NT2/D1 (cell line): ENCODE results near the gene PRRX2.
A peak's percentile ranks its signal among the peaks of the same experiment; 100 is the strongest.

ENCODE experiments used
- DNase-seq: peaks from one replicate; pipeline ENCODE4 v3.0.0-alpha.2; 2011; ENCODE audit warnings: low read depth, low spot score
- H3K27me3 ChIP-seq: 2 replicates; pipeline ENCODE4 v1.6.0; 2011; ENCODE audit warnings: mild to moderate bottlenecking; ENCODE audit not compliant: insufficient read length, insufficient read depth
- H3K36me3 ChIP-seq: 2 replicates; pipeline ENCODE4 v1.6.1; 2011; ENCODE audit warnings: mild to moderate bottlenecking, low read length, mixed read lengths; ENCODE audit not compliant: insufficient read depth, insufficient read length
- H3K4me1 ChIP-seq: 2 replicates; pipeline ENCODE4 v1.5.1; 2011; ENCODE audit not compliant: insufficient read depth, insufficient read length
- H3K4me3 ChIP-seq: 2 replicates; pipeline ENCODE4 v1.5.1; 2011; ENCODE audit warnings: low read depth; ENCODE audit not compliant: insufficient read length
- H3K9ac ChIP-seq: 2 replicates; pipeline ENCODE4 v1.6.0; 2011; ENCODE audit warnings: low read depth; ENCODE audit not compliant: insufficient read length
- H3K9me3 ChIP-seq: 2 replicates; pipeline ENCODE4 v1.5.1; 2011; ENCODE audit warnings: mild to moderate bottlenecking, low read length; ENCODE audit not compliant: insufficient read depth
- SUZ12 ChIP-seq: IDR thresholded peaks from 2 replicates; pipeline ENCODE4 v1.6.1; 2011; ENCODE audit not compliant: insufficient read length, insufficient read depth; ENCODE audit errors: extremely low read depth
- YY1 ChIP-seq: IDR thresholded peaks from 2 replicates; pipeline ENCODE4 v1.6.1; 2011; ENCODE audit not compliant: insufficient read length, insufficient read depth
- ZNF274 ChIP-seq: IDR thresholded peaks from 2 replicates; pipeline ENCODE4 v1.6.1; 2011; ENCODE audit warnings: mild to moderate bottlenecking, low read depth, low read length

PRRX2 gene

DNA sequence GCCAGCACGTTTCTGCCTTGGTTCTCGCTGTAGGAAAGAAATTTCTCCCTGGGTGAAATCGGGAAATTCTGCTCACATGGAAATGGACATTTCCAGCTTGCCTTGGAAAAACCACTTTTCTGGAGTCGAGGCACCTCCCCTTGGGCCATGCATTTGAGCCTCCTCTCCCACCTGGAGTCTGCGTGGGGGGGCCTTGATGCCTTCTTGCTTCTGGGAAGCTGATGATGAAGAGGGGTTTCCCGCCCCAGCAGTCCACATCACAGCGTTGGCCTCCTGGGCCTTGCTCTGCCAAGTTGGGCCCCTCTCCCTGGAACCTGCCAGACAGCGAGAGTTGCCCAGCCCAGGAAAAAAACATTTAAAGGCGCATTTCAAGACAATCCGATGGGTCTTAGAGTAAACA is 21.7 kb upstream of the PRRX2 start:
- Histone ChIP-seq H3K4me3 (no peak overlapping the region), H3K36me3 (peaks cover 23% of the 10 kb centered on the region), H3K27me3 (no peaks in the 10 kb centered on the region), H3K9me3 (peaks cover 5% of the 10 kb centered on the region; the same call in 1 of the 2 replicates), H3K4me1 (peaks cover 21% of the 10 kb centered on the region), H3K9ac (no peak overlapping the region)
- DNase-seq: no peak
- TF ChIP-seq YY1 (no peak), ZNF274 (no peak), SUZ12 (no peak)

DNA sequence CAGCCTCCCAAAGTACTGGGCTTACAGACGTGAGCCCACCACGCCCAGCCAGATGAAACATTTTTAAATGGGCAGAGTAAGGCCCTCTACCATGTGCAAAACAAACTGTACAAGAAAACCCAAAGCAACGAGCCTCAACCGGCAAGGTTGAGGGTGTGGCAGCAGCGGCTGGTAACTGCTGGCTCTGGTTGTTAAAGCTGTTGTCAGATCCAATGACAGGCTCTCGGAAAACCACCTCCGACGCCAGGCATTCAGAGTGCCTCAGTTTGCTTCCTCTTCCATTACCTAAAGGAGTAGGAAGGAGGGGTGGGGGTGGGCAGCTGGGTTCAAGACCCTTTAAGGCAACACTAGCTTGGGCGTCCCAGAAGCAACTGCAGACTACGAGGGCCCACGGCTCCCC is 21.1 kb upstream of the PRRX2 start:
- Histone ChIP-seq H3K4me3 (no peak overlapping the region), H3K36me3 (peaks cover 16% of the 10 kb centered on the region)

DNA sequence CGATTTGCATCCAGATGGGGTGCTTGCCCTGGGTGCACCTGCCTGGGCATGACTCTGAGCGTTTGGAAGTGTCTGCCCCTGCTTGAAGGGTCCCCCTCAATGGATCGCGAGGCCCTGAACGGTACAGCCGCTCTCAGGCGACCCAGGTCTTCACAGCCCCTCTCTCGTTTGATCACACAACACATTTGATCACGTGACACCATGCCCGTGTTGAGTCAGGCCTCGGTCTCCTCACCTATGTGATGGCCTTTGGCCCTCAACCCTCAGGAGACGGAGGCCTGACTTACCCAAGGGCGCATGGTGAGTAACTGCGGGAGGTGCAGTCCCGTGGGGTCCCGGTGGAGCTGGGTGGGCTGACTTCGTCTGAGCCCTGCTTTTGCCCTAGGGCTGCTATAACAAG is 20.5 kb upstream of the PRRX2 start:
- DNase-seq: no peak
- Histone ChIP-seq H3K27me3 (no peaks in the 10 kb centered on the region), H3K4me1 (peaks cover 21% of the 10 kb centered on the region), H3K4me3 (no peak overlapping the region), H3K9me3 (peaks cover 5% of the 10 kb centered on the region; the same call in 1 of the 2 replicates), H3K9ac (peak overlapping the region; percentile 10), H3K36me3 (peaks cover 11% of the 10 kb centered on the region)
- TF ChIP-seq SUZ12 (no peak), ZNF274 (no peak), YY1 (no peak)

More for the DNA sequence above, 21.1 kb upstream of the PRRX2 start:
- no peak for TF ChIP-seq ZNF274
- TF ChIP-seq SUZ12: no peak
- no peak for TF ChIP-seq YY1
- no peak for DNase-seq
- H3K27me3 ChIP-seq: no peaks in the 10 kb centered on the region
- no peak overlapping the region for H3K9ac ChIP-seq
- peaks cover 21% of the 10 kb centered on the region for H3K4me1 ChIP-seq
- peaks cover 5% of the 10 kb centered on the region; the same call in 1 of the 2 replicates for H3K9me3 ChIP-seq

DNA sequence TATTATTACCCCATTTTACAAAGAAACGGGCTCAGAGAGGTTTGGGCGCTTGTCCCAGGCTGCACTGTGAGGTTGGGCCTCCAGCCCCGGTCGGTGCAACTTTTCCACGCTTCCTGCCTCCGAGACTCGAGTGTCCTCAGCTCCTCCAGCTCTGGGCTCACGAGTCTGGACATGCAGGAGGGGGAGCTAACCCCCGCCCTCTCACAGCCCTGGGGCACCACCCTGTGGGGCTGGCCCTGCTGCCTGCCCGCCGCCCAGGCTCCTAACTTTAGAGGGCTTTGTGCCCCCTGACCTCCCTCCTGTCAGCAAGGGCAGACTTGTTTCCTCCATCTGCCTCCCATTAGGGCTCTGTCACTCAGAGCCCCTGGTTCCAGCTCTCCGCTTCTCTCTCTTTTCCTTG is 19.2 kb upstream of the PRRX2 start:
- no peak overlapping the region for H3K4me3 ChIP-seq
- peaks cover 5% of the 10 kb centered on the region; the same call in 1 of the 2 replicates for H3K9me3 ChIP-seq
- TF ChIP-seq ZNF274 (no peak), SUZ12 (no peak), YY1 (no peak)
- no peaks in the 10 kb centered on the region for H3K36me3 ChIP-seq
- no peaks in the 10 kb centered on the region for H3K27me3 ChIP-seq
- DNase-seq: no peak
- peaks cover 12% of the 10 kb centered on the region for H3K4me1 ChIP-seq
- no peak overlapping the region for H3K9ac ChIP-seq

DNA sequence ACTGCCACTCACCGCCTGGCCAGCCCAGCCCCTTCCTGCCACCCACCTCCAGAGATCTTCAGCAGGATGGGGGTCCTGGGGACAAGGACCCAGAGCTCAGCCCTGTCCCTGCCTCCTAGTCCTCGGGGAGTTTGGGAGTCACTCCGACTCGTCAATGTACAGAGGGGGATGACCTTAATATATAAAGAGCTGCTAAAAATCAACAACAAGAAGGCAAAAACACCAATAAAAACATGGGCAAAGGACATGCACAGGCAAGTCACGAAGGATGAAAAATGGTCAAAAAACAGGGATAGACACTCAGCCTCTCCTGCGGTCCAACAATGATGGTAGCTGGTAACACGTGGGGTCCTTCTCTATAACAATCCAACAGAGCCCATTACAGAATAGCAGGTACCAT is 18.8 kb upstream of the PRRX2 start:
- TF ChIP-seq YY1 (no peak), SUZ12 (no peak), ZNF274 (no peak)
- Histone ChIP-seq H3K4me1 (peaks cover 12% of the 10 kb centered on the region), H3K9ac (no peak overlapping the region), H3K27me3 (no peaks in the 10 kb centered on the region), H3K36me3 (no peaks in the 10 kb centered on the region), H3K4me3 (no peak overlapping the region), H3K9me3 (peaks cover 5% of the 10 kb centered on the region; the same call in 1 of the 2 replicates)
- no peak for DNase-seq

DNA sequence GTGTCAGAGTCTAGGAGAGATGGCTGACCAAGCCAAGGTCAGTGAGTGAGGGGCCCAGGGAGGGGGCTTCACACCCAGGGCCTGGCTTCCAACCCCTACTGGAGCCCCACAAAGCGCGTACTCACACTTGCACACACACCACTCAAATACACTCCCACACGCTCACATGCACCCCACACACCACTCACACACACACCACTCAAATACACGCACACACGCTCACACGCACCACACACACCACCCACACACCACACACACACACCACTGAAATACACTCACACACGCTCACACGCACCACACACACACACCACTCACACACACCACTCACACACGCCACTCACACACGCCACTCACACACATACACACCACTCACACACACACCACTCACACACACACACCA is 17.8 kb upstream of the PRRX2 start:
- H3K9me3 ChIP-seq: peaks cover 5% of the 10 kb centered on the region; the same call in 1 of the 2 replicates
- H3K9ac ChIP-seq: peak overlapping the region; percentile 8
- H3K4me1 ChIP-seq: peaks cover 10% of the 10 kb centered on the region
- no peak for DNase-seq
- no peak for TF ChIP-seq YY1
- TF ChIP-seq ZNF274: no peak
- TF ChIP-seq SUZ12: no peak
- no peak overlapping the region for H3K4me3 ChIP-seq
- H3K36me3 ChIP-seq: no peaks in the 10 kb centered on the region
- no peaks in the 10 kb centered on the region for H3K27me3 ChIP-seq

- H3K4me3 ChIP-seq: no peak overlapping the region
- peak overlapping the region; percentile 21 for H3K9ac ChIP-seq
- H3K9me3 ChIP-seq: peaks cover 5% of the 10 kb centered on the region; the same call in 1 of the 2 replicates
- no peaks in the 10 kb centered on the region for H3K27me3 ChIP-seq
- no peaks in the 10 kb centered on the region for H3K36me3 ChIP-seq
- DNase-seq: no peak
- TF ChIP-seq YY1 (no peak), SUZ12 (no peak)
- peaks cover 10% of the 10 kb centered on the region for H3K4me1 ChIP-seq
Observed at GRCh38 chr9:129648092-129648763, 17.2 kb upstream of the PRRX2 start.
